NCI-H1105 treated with DMSO at 0.1 percent for 48 hours (cell line): Measurements from ENCODE around the gene SMARCA4.
A peak's percentile ranks its signal among the peaks of the same experiment; 100 is the strongest.
"Not testable (repeated sequence)": the region's sequence is repeated elsewhere in the genome, so short reads cannot be mapped to it uniquely, and the experiment has no call there.

Experiments used
- DNase-seq: peaks from one replicate; lab custom pipeline; 2025; lab: John Stamatoyannopoulos, UW

The SMARCA4 gene

DNA sequence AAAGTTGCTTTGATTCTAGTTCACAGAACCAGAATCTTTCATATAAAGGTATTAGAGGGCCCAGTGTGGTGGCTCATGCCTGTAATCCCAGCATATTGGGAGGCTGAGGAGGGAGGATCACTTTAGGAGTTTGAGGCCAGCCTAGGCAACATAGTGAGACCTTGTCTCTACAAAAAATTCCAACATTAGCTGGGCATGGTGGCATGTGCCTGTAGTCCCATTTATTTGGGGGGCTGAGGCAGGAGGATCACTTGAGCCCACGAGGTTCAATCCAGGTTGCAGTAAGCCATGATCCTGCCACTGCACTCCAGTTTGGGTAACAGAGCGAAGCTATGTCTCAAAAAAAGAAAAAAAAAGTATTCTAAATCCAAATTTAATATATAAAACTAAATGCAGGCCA is 137.5 kb downstream of the SMARCA4 start:
- no peak for DNase-seq

DNA sequence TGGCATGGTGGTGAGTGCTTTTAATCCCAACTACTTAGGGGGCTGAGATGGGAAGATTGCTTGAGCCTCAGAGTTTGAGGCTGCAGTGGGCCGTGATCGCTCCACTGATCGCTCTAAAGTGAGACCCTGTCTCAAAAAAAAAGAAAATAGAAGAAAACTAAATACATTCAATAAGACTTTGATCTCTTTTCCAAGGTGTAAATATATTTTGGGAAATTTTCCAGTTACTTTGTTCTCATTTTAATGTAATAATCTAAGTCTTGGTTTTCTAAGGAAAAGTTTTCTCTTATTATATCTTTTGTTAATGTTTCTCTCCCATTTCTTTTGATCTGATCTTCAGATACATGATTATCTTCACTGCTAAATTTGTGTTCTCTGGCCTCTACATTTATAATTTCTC is 138.0 kb downstream of the SMARCA4 start:
- DNase-seq, result no peak

DNA sequence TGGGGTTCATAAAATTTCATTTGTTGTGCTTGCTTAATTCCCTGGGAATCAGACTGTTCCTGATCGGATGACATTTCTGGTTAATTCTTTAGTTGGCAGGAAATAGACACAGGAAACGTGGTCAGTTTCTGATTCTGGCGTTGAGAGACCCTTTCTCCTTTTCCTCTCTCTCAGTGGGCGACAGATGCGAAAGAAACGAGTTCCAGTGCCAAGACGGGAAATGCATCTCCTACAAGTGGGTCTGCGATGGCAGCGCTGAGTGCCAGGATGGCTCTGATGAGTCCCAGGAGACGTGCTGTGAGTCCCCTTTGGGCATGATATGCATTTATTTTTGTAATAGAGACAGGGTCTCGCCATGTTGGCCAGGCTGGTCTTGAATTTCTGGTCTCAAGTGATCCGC is 139.2 kb downstream of the SMARCA4 start:
- DNase-seq, result no peak

DNA sequence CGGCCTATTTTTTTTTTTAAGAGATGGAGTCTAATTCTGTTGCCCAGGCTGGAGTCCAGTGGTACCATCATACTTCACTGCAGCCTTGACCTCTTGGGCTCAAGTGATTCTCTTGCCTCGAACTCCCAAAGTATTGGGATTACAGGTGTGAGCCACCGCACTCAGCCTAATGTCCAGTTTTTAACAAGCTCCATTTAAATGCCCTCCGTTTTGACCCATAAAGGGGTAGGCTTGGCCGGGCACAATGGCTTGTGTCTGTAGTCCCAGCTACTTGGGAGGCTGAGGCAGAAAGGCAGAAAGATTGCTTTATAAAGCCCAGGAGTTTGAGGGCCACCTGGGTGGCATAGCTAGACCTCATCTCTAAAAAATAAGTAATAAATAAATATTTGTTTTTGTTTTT is 140.2 kb downstream of the SMARCA4 start:
- DNase-seq, result no peak

DNA sequence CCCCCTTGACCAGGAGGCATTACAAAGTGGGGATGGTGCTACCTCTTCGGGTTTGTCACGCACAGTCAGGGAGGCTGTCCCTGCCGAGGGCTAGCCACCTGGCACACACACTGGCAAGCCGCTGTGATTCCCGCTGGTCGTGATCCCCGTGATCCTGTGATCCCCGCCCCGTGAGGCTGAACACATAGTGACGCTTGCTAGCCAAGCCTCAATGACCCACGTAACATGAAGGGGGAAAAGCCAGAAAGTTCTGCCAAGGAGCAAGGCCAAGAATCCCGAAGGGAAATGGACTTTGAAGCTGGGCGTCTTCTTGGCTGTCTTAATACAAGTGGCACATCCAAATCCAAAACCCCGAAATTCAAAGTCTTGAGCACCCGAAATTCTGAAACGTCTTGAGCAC is 142.1 kb downstream of the SMARCA4 start:
- DNase-seq, result no peak

DNA sequence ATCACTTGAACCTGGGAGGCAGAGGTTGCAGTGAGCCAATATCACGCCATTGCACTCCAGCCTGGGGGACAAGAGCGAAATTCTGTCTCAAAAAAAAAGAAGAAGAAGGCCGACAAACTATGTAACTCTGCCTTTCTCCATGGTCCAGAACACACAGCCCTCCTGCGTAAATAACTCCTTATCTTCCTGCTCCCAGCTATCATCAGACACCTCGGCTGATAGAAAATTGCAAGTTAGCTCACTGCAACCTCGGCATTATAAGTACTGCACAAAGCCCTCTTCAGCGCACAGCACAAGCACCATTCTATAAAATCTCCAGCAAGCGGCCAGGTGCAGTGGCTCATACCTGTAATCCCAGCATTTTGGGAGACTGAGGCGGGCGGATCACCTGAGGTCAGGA is 142.8 kb downstream of the SMARCA4 start:
- not testable (repeated sequence) for DNase-seq

DNA sequence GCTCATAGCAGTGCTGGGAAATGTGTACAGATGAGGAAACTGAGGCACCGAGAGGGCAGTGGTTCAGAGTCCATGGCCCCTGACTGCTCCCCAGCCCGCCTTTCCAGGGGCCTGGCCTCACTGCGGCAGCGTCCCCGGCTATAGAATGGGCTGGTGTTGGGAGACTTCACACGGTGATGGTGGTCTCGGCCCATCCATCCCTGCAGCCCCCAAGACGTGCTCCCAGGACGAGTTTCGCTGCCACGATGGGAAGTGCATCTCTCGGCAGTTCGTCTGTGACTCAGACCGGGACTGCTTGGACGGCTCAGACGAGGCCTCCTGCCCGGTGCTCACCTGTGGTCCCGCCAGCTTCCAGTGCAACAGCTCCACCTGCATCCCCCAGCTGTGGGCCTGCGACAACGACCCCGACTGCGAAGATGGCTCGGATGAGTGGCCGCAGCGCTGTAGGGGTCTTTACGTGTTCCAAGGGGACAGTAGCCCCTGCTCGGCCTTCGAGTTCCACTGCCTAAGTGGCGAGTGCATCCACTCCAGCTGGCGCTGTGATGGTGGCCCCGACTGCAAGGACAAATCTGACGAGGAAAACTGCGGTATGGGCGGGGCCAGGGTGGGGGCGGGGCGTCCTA is 144.3 kb downstream of the SMARCA4 start:
- no peak for DNase-seq

DNA sequence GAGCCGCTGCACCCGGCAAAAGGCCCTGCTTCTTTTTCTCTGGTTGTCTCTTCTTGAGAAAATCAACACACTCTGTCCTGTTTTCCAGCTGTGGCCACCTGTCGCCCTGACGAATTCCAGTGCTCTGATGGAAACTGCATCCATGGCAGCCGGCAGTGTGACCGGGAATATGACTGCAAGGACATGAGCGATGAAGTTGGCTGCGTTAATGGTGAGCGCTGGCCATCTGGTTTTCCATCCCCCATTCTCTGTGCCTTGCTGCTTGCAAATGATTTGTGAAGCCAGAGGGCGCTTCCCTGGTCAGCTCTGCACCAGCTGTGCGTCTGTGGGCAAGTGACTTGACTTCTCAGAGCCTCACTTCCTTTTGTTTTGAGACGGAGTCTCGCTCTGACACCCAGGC is 145.6 kb downstream of the SMARCA4 start:
- no peak for DNase-seq

DNA sequence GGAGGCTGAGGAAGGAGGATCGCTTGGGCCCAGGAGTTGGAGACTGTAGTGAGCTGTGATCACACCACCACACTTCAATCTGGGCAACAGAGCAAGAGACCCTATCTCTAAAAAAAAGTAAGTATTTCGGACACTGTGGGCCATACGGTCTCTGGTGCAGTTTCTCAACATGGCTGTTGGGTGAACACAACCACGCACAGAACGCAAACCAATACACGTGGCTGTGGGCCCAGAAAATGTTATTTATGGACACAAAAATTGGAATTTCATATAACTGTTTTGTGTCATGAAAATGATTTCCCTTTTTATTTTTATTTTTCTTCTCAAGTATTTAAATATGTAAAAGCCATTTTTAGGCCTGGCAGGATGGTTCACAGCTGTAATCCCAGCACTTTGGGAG is 147.9 kb downstream of the SMARCA4 start:
- no peak for DNase-seq

DNA sequence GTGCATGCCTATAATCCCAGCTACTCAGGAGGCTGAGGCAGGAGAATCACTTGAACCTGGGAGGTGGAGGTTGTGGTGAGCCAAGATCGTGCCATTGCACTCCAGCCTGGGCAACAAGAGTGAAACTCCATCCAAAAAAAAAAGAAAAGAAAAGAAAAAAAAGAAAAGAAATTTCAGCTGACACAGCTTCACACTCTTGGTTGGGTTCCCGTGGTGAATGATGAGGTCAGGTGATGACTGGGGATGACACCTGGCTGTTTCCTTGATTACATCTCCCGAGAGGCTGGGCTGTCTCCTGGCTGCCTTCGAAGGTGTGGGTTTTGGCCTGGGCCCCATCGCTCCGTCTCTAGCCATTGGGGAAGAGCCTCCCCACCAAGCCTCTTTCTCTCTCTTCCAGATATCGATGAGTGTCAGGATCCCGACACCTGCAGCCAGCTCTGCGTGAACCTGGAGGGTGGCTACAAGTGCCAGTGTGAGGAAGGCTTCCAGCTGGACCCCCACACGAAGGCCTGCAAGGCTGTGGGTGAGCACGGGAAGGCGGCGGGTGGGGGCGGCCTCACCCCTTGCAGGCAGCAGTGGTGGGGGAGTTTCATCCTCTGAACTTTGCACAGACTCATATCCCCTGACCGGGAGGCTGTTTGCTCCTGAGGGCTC is 150.4 kb downstream of the SMARCA4 start:
- no peak for DNase-seq

DNA sequence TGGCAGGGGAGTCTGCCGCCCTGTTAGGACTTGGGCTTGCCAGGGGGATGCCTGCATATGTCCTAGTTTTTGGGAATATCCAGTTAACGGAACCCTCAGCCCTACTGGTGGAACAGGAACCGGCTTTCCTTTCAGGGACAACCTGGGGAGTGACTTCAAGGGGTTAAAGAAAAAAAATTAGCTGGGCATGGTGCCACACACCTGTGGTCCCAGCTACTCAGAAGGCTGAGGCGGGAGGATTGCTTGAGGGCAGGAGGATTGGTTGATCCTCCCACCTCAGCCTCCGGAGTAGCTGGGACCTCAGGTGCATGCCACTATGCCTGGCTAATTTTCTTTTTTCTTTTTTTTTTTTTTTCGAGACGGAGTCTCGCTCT is 150.9 kb downstream of the SMARCA4 start:
- peak; percentile 1 for DNase-seq
